ENCODE results near the gene ATP2B3. TPM values are rescaled to one million over a fixed set of nuclear protein-coding genes. Genes with fewer than 3 reads are reported as not detected.
A peak's percentile ranks its signal among the peaks of the same experiment; 100 is the strongest.

ATP2B3 gene
- total and polyA plus RNA-seq, 2 of the 4 experiments (the other 2 are of a cell fraction) = under 0.01 to 0.03 TPM

DNA sequence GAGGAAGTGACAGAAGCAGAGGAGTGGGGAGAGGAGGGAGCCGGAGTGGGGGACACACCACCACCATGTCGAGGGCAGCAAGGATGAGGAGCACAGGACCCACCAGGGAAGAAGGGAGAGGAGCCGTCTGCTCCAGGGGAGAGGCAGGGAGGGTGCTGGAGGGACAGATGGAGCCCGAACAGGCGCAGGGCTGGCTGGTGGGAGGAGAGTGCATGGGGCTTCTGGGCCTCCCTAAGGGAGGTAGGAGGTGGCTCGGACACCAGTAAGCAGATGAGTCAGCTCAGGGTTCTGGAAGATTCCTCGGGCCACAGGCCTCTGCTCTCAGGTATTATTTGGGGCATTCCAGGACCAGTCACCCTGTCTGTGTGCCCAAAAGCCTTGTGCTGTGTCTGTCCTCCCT is 29.8 kb downstream of the ATP2B3 start:
- Histone ChIP-seq H2BK15ac (ENCODE audit: low read depth, low read length) (no peak overlapping the region), H2AK5ac (ENCODE audit: low read depth, low read length) (no peak overlapping the region), H2AK9ac (replicated peaks; ENCODE audit: low read depth, low read length, poor library complexity) (no peak overlapping the region), H4K91ac (ENCODE audit: insufficient read depth, low read depth, low read length) (no peak overlapping the region), H4K20me1 (ENCODE audit: insufficient read depth, low read length) (no peaks in the 10 kb centered on the region), H3K56ac (ENCODE audit: extremely low read depth, insufficient read depth, low read length) (no peak overlapping the region), H3K79me1 (ENCODE audit: low read depth in 1 of 2, low read length in 2 of 2) (no peaks in the 10 kb centered on the region), H3K27me3 (ENCODE audit: control insufficient read depth, insufficient read depth, low read length) (peaks cover 5% of the 10 kb centered on the region; the same call in 1 of the 2 replicates), H3K27ac (ENCODE audit: insufficient read depth, low read length) (no peak overlapping the region), H2AFZ (replicated peaks; ENCODE audit: low read length, poor library complexity) (peak overlapping the region; percentile 68), H3K9me3 (ENCODE audit: control insufficient read depth, insufficient read depth, low read length) (no peaks in the 10 kb centered on the region; the same call in 1 of the 2 replicates), H4K5ac (ENCODE audit: low read depth, low read length) (no peak overlapping the region), H3K4ac (ENCODE audit: low read depth, low read length) (no peak overlapping the region), H2BK120ac (ENCODE audit: low read depth, low read length) (no peak overlapping the region), H3K4me1 (ENCODE audit: control insufficient read depth, insufficient read depth, low read length) (no peaks in the 10 kb centered on the region), H3K18ac (ENCODE audit: low read depth, low read length) (no peak overlapping the region), H3K4me3 (ENCODE audit: insufficient read depth, low read depth, low read length) (no peak overlapping the region), H2BK5ac (ENCODE audit: low read depth, low read length, poor library complexity, severe bottlenecking) (no peak overlapping the region), H3K36me3 (ENCODE audit: control insufficient read depth, insufficient read depth, low read length) (no peaks in the 10 kb centered on the region), H3K9ac (ENCODE audit: low read depth, low read length) (no peak overlapping the region), H4K8ac (ENCODE audit: low read depth in 2 of 2, low read length in 2 of 2) (no peak overlapping the region), H3K23ac (ENCODE audit: low read depth, low read length) (no peak overlapping the region), H3K14ac (replicated peaks; ENCODE audit: low read depth, low read length) (no peak overlapping the region), H2BK20ac (ENCODE audit: low read depth, low read length) (no peak overlapping the region), H3K4me2 (ENCODE audit: low read depth, low read length) (no peak overlapping the region), H3K9me1 (ENCODE audit: insufficient read depth, low read length) (no peaks in the 10 kb centered on the region)
- in situ Hi-C loops (cut with MboI; ENCODE audit: low sequenced_read_pairs) (no loop called here), intact Hi-C loops (cut with micrococcal nuclease) (no loop called here), dilution Hi-C loops (cut with HindIII; ENCODE audit: low sequenced_read_pairs, unreplicated experiment) (no loop called here)
- ChIA-PET CTCF (no interaction called here), POLR2A (ENCODE audit: unreplicated experiment) (no interaction called here)
- DNase-seq (no peak), ATAC-seq (ENCODE audit: low read depth) (0 out of 2 replicates have a peak, but pooled peaks have one; percentile 44)
- 80% methylated on average over 1 of the region's 7 CpGs; no CpG with 5 or more reads in 1 of the 2 experiments for WGBS, 2 experiments (ENCODE audit: extremely low coverage in 2 of 2, insufficient read length in 1 of 2)
- TF ChIP-seq, protein P1, sequence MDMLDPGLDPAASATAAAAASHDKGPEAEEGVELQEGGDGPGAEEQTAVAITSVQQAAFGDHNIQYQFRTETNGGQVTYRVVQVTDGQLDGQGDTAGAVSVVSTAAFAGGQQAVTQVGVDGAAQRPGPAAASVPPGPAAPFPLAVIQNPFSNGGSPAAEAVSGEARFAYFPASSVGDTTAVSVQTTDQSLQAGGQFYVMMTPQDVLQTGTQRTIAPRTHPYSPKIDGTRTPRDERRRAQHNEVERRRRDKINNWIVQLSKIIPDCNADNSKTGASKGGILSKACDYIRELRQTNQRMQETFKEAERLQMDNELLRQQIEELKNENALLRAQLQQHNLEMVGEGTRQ (IDR thresholded peaks at IDR 0.05; ENCODE audit: low read depth, low read length) = no peak
- TF ChIP-seq BHLHE40 (IDR thresholded peaks at IDR 0.05; ENCODE audit: low read depth, low read length) (no peak), RFX5 (IDR thresholded peaks at IDR 0.05; ENCODE audit: low read depth, low read length) (no peak), CEBPB (IDR thresholded peaks at IDR 0.05; ENCODE audit: low read depth, low read length) (no peak), SMC3 (IDR thresholded peaks at IDR 0.05; ENCODE audit: low read depth, low read length) (no peak), FOS (IDR thresholded peaks at IDR 0.05; ENCODE audit: low read depth, low read length) (no peak), CHD1 (IDR thresholded peaks at IDR 0.05; ENCODE audit: low read depth, low read length) (no peak), MAFK (IDR thresholded peaks at IDR 0.05; ENCODE audit: low read depth, low read length) (no peak)
- TF ChIP-seq, protein P2, sequence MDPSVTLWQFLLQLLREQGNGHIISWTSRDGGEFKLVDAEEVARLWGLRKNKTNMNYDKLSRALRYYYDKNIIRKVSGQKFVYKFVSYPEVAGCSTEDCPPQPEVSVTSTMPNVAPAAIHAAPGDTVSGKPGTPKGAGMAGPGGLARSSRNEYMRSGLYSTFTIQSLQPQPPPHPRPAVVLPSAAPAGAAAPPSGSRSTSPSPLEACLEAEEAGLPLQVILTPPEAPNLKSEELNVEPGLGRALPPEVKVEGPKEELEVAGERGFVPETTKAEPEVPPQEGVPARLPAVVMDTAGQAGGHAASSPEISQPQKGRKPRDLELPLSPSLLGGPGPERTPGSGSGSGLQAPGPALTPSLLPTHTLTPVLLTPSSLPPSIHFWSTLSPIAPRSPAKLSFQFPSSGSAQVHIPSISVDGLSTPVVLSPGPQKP (IDR thresholded peaks at IDR 0.05; ENCODE audit: borderline replicate concordance, low read depth, low read length) = no peak
- TF ChIP-seq, protein P3, sequence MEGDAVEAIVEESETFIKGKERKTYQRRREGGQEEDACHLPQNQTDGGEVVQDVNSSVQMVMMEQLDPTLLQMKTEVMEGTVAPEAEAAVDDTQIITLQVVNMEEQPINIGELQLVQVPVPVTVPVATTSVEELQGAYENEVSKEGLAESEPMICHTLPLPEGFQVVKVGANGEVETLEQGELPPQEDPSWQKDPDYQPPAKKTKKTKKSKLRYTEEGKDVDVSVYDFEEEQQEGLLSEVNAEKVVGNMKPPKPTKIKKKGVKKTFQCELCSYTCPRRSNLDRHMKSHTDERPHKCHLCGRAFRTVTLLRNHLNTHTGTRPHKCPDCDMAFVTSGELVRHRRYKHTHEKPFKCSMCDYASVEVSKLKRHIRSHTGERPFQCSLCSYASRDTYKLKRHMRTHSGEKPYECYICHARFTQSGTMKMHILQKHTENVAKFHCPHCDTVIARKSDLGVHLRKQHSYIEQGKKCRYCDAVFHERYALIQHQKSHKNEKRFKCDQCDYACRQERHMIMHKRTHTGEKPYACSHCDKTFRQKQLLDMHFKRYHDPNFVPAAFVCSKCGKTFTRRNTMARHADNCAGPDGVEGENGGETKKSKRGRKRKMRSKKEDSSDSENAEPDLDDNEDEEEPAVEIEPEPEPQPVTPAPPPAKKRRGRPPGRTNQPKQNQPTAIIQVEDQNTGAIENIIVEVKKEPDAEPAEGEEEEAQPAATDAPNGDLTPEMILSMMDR (conservative IDR thresholded peaks at IDR 0.05; ENCODE audit: low read depth, low read length) = no peak
- no TSS peak for BruUV-seq (replicated peaks)
